HepG2 (cell line): Measurements from ENCODE around the gene ZMYND8. TPM values are rescaled to one million over a fixed set of nuclear protein-coding genes. Genes with fewer than 3 reads are reported as not detected.

ENCODE experiments used
- CREB1 ChIP-seq, 2 experiments: fragments of 450-650 bp in 1 of 2; IDR thresholded peaks; 2 replicates each; pipeline ENCODE4 v1.6.1; 2016 to 2017; ENCODE audit warnings: control low read depth in 1 of 2, mild to moderate bottlenecking in 1 of 2, missing compliant biosample characterization in 1 of 2, missing genetic modification characterization in 1 of 2
- FOXK1 ChIP-seq: sonication (generic); formaldehyde crosslinking; IDR thresholded peaks from 2 replicates; pipeline ENCODE4 v1.4.0; 2020; ENCODE audit warnings: low read depth, missing genetic modification reagents, borderline replicate concordance
- HHEX ChIP-seq: IDR thresholded peaks from 2 replicates; pipeline ENCODE4 v1.6.1; 2016; ENCODE audit warnings: control low read depth
- JUN ChIP-seq: sonication (generic); formaldehyde crosslinking; IDR thresholded peaks from 2 replicates; pipeline ENCODE4 v1.4.0; 2020; ENCODE audit warnings: mild to moderate bottlenecking, missing genetic modification reagents
- KMT2B ChIP-seq: IDR thresholded peaks from 2 replicates; pipeline ENCODE4 v1.6.1; 2016; ENCODE audit warnings: missing genetic modification reagents, missing compliant biosample characterization
- TBX3 ChIP-seq: fragments of 450-650 bp; IDR thresholded peaks from 2 replicates; pipeline ENCODE4 v1.6.1; 2017; ENCODE audit warnings: antibody characterized with exemption, mild to moderate bottlenecking, inconsistent platforms, borderline replicate concordance
- ZNF12 ChIP-seq: sonication (generic); formaldehyde crosslinking; IDR thresholded peaks from 2 replicates; pipeline ENCODE4 v1.5.0; 2020; ENCODE audit warnings: missing genetic modification reagents
- ZNF331 ChIP-seq: sonication (generic); formaldehyde crosslinking; IDR thresholded peaks from 2 replicates; pipeline ENCODE4 v1.4.0; 2020; ENCODE audit warnings: missing genetic modification reagents
- ZNF615 ChIP-seq: sonication (generic); formaldehyde crosslinking; IDR thresholded peaks from 2 replicates; pipeline ENCODE4 v1.5.0; 2020; ENCODE audit warnings: mild to moderate bottlenecking, missing genetic modification reagents, borderline replicate concordance
- ZNF839 ChIP-seq: sonication (generic); formaldehyde crosslinking; IDR thresholded peaks from 2 replicates; pipeline ENCODE4 v1.4.0; 2020; ENCODE audit warnings: missing genetic modification reagents, mild to moderate bottlenecking, borderline replicate concordance
- ZNF879 ChIP-seq: sonication (generic); formaldehyde crosslinking; IDR thresholded peaks from 2 replicates; pipeline ENCODE4 v1.8.1; 2023; ENCODE audit warnings: missing genetic modification reagents
- ZNF883 ChIP-seq: sonication (generic); formaldehyde crosslinking; IDR thresholded peaks from 2 replicates; pipeline ENCODE4 v1.5.1; 2020; ENCODE audit warnings: mild to moderate bottlenecking, missing genetic modification reagents; ENCODE audit errors: not compliant biosample characterization
- polyA plus RNA-seq, 8 experiments: library from polyadenylated mRNA; depleted of rRNA in 3 of 8; stranded (reverse) in 7 of 8; unstranded in 1 of 8; fragments of >200 nt; fragmentation: Illumina TruSeq in 4 of 8; extraction: Trizol in 4 of 8; gene quantifications; 2 replicates each; pipeline versions ENCODE4 v1.2.1 to v1.2.3, GENCODE V29; 2011 to 2016; ENCODE audit warnings: low read depth in 4 of 8, missing spikeins in 1 of 8, mixed read lengths in 1 of 8; ENCODE audit not compliant: insufficient read depth in 1 of 8
- total RNA-seq, 5 experiments: library from RNA; depleted of rRNA; stranded (reverse); fragments of >200 nt; fragmentation: Illumina TruSeq; extraction: Trizol; gene quantifications; 2 replicates each; pipeline ENCODE4 v1.2.3, GENCODE V29; 2016; ENCODE audit warnings: low read depth in 1 of 5
- TF ChIP-seq, protein P1 (sequence below): sonication (generic); formaldehyde crosslinking; IDR thresholded peaks from 2 replicates; pipeline ENCODE4 v1.4.0; 2020; ENCODE audit warnings: missing genetic modification reagents, borderline replicate concordance
- TF ChIP-seq, protein P2 (sequence below): sonication (generic); formaldehyde crosslinking; IDR thresholded peaks from 2 replicates; pipeline ENCODE4 v1.5.0; 2020; ENCODE audit warnings: missing genetic modification reagents
- TF ChIP-seq, protein P3 (sequence below): sonication (generic); formaldehyde crosslinking; IDR thresholded peaks from 2 replicates; pipeline ENCODE4 v1.5.0; 2020; ENCODE audit warnings: mild to moderate bottlenecking, missing genetic modification reagents
- TF ChIP-seq, protein P4 (sequence below): sonication (generic); formaldehyde crosslinking; IDR thresholded peaks from 2 replicates; pipeline ENCODE4 v1.4.0; 2020; ENCODE audit warnings: missing genetic modification reagents, low read depth, mild to moderate bottlenecking, borderline replicate concordance
- TF ChIP-seq, protein P5 (sequence below): IDR thresholded peaks from 2 replicates; pipeline ENCODE4 v1.6.1; 2016; ENCODE audit warnings: mild to moderate bottlenecking, missing biosample characterization, missing genetic modification reagents
- TF ChIP-seq, protein P6 (sequence below): sonication (generic); formaldehyde crosslinking; IDR thresholded peaks from 2 replicates; pipeline ENCODE4 v1.8.1; 2023; ENCODE audit warnings: mild to moderate bottlenecking, missing genetic modification reagents, borderline replicate concordance
- TF ChIP-seq, protein P7 (sequence below): sonication (generic); formaldehyde crosslinking; IDR thresholded peaks from 2 replicates; pipeline ENCODE4 v1.5.0; 2020; ENCODE audit warnings: missing genetic modification reagents

ZMYND8 gene
- total and polyA plus RNA-seq, 2 of the 13 experiments (the other 11 are each of a cell fraction or from before 2014, with no cell fraction given): 53.9 to 84.7 TPM

DNA sequence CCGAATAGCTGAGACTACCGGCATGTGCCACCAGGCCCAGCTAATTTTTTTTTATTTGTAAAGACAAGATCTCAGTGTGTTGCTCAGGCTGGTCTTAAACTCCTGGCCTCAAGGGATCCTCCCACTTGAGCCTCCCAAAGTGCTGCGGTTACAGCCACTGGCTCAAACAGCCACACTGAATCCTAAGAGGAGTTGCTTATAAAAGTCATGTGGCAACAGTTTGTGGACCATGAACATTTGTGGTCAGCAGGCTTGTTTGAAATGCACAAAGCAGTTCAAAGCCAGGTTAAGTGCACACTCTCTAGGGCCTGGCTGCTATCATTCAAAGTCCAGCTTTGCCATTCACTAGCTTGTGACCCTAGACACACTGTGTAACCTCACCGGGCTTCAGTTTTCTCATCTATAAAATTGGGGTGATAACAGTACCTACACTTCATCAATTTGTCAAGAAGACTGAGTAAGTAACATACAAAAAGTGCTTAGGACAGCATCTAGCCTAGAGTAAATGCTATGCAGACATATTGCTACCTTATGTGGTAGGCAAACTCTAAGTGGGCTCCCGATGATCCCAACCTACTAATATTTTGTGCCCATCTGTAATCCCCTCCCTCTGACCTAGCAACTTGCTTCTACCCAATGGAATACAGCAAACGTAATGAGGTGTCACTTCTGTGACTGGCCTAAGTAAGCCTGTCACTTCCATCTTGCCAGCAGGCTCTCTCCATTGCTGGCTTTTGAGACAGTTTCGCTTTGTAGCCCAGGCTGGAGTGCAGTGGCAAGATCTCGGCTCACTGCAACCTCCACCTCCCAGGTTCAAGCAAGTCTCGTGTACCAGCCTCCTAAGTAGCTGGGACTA lies 122.9 kb downstream of the ZMYND8 start (continued):
- TF ChIP-seq, protein P1, sequence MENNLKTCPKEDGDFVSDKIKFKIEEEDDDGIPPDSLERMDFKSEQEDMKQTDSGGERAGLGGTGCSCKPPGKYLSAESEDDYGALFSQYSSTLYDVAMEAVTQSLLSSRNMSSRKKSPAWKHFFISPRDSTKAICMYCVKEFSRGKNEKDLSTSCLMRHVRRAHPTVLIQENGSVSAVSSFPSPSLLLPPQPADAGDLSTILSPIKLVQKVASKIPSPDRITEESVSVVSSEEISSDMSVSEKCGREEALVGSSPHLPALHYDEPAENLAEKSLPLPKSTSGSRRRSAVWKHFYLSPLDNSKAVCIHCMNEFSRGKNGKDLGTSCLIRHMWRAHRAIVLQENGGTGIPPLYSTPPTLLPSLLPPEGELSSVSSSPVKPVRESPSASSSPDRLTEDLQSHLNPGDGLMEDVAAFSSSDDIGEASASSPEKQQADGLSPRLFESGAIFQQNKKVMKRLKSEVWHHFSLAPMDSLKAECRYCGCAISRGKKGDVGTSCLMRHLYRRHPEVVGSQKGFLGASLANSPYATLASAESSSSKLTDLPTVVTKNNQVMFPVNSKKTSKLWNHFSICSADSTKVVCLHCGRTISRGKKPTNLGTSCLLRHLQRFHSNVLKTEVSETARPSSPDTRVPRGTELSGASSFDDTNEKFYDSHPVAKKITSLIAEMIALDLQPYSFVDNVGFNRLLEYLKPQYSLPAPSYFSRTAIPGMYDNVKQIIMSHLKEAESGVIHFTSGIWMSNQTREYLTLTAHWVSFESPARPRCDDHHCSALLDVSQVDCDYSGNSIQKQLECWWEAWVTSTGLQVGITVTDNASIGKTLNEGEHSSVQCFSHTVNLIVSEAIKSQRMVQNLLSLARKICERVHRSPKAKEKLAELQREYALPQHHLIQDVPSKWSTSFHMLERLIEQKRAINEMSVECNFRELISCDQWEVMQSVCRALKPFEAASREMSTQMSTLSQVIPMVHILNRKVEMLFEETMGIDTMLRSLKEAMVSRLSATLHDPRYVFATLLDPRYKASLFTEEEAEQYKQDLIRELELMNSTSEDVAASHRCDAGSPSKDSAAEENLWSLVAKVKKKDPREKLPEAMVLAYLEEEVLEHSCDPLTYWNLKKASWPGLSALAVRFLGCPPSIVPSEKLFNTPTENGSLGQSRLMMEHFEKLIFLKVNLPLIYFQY (CRISPR knock-in tag): no peak
- peak; percentile 72 for TF ChIP-seq TBX3
- TF ChIP-seq ZNF883 (CRISPR knock-in tag): no peak
- no peak for TF ChIP-seq KMT2B (CRISPR knock-in tag)
- TF ChIP-seq, protein P2, sequence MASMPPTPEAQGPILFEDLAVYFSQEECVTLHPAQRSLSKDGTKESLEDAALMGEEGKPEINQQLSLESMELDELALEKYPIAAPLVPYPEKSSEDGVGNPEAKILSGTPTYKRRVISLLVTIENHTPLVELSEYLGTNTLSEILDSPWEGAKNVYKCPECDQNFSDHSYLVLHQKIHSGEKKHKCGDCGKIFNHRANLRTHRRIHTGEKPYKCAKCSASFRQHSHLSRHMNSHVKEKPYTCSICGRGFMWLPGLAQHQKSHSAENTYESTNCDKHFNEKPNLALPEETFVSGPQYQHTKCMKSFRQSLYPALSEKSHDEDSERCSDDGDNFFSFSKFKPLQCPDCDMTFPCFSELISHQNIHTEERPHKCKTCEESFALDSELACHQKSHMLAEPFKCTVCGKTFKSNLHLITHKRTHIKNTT (CRISPR knock-in tag): no peak
- TF ChIP-seq, protein P3, sequence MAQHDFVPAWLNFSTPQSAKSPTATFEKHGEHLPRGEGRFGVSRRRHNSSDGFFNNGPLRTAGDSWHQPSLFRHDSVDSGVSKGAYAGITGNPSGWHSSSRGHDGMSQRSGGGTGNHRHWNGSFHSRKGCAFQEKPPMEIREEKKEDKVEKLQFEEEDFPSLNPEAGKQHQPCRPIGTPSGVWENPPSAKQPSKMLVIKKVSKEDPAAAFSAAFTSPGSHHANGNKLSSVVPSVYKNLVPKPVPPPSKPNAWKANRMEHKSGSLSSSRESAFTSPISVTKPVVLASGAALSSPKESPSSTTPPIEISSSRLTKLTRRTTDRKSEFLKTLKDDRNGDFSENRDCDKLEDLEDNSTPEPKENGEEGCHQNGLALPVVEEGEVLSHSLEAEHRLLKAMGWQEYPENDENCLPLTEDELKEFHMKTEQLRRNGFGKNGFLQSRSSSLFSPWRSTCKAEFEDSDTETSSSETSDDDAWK: no peak
- TF ChIP-seq HHEX (CRISPR knock-in tag): peak; percentile 76; the same call in 1 of the 2 replicates
- no peak; the same call in 1 of the 2 replicates for TF ChIP-seq ZNF879 (CRISPR knock-in tag)
- TF ChIP-seq ZNF615 (CRISPR knock-in tag): no peak
- peak; percentile 68 for TF ChIP-seq ZNF12 (CRISPR knock-in tag)
- peak; percentile 3; the same call in 1 of the 2 replicates for TF ChIP-seq CREB1 (IDR thresholded peaks at IDR 0.05)
- TF ChIP-seq CREB1 (CRISPR knock-in tag; IDR thresholded peaks at IDR 0.05): no peak
- peak; percentile 92 for TF ChIP-seq ZNF331 (CRISPR knock-in tag)
- TF ChIP-seq ZNF839: no peak
- TF ChIP-seq, protein P4, sequence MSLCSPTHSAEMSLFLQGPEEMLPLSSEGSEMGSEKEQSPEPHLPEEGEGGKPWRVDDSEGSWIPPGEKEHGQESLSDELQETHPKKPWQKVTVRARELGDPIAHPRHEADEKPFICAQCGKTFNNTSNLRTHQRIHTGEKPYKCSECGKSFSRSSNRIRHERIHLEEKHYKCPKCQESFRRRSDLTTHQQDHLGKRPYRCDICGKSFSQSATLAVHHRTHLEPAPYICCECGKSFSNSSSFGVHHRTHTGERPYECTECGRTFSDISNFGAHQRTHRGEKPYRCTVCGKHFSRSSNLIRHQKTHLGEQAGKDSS (CRISPR knock-in tag): peak; percentile 56; the same call in 1 of the 2 replicates
- TF ChIP-seq, protein P5, sequence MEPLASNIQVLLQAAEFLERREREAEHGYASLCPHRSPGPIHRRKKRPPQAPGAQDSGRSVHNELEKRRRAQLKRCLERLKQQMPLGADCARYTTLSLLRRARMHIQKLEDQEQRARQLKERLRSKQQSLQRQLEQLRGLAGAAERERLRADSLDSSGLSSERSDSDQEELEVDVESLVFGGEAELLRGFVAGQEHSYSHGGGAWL (CRISPR knock-in tag): no peak
- peak; percentile 54; the same call in 1 of the 2 replicates for TF ChIP-seq JUN (CRISPR knock-in tag)
- peak; percentile 96; the same call in 1 of the 2 replicates for TF ChIP-seq FOXK1 (CRISPR knock-in tag)
- TF ChIP-seq, protein P6, sequence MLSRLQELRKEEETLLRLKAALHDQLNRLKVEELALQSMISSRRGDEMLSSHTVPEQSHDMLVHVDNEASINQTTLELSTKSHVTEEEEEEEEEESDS (CRISPR knock-in tag): no peak
- TF ChIP-seq, protein P7, sequence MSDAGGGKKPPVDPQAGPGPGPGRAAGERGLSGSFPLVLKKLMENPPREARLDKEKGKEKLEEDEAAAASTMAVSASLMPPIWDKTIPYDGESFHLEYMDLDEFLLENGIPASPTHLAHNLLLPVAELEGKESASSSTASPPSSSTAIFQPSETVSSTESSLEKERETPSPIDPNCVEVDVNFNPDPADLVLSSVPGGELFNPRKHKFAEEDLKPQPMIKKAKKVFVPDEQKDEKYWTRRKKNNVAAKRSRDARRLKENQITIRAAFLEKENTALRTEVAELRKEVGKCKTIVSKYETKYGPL (CRISPR knock-in tag): 0 out of 2 replicates have a peak, but pooled peaks have one; percentile 33
